ENCODE results near the gene DIDO1. TPM values are rescaled to one million over a fixed set of nuclear protein-coding genes. Genes with fewer than 3 reads are reported as not detected.
A peak's percentile ranks its signal among the peaks of the same experiment; 100 is the strongest.
"Not testable (repeated sequence)": the region's sequence is repeated elsewhere in the genome, so short reads cannot be mapped to it uniquely, and the experiment has no call there.

The DIDO1 gene
- total and polyA plus RNA-seq, 5 donors: 23.3 to 42.5 (median 39.0) TPM

- Histone ChIP-seq H3K9me3 (ENCODE audit: control insufficient read depth, low read length) (no peaks in the 10 kb centered on the region), H3K4me1 (ENCODE audit: control insufficient read depth, insufficient read depth, low read length) (peaks cover 8% of the 10 kb centered on the region), H3K27me3 (ENCODE audit: control insufficient read depth, insufficient read depth) (no peaks in the 10 kb centered on the region), H3K4me3 (ENCODE audit: low read length) (no peak overlapping the region), H3K27ac (ENCODE audit: low read length) (no peak overlapping the region)
- WGBS: 95% methylated on average over 37 of the region's 37 CpGs
- DNase-seq (peak in 1 of 3 donors; percentile 45), ATAC-seq (no peak)
- intact Hi-C loops (cut with DNase I): no loop called here
These were observed 46.0 kb downstream of the DIDO1 start for GRCh38 chr20:62880147-62880934.

GRCh38 chr20:62879275-62880146 lies 46.8 kb downstream of the DIDO1 start:
- Histone ChIP-seq H3K27me3 (ENCODE audit: control insufficient read depth, insufficient read depth) (no peaks in the 10 kb centered on the region), H3K4me1 (ENCODE audit: control insufficient read depth, insufficient read depth, low read length) (peaks cover 8% of the 10 kb centered on the region), H3K9me3 (ENCODE audit: control insufficient read depth, low read length) (no peaks in the 10 kb centered on the region), H3K27ac (ENCODE audit: low read length) (no peak overlapping the region), H3K4me3 (ENCODE audit: low read length) (no peak overlapping the region)
- ATAC-seq: no peak
- intact Hi-C loops (cut with DNase I): loop anchor here in 3 of 4 donors (5.0 to 10.0 kb wide), 2 partner anchors 128 to 135 kb away; partner anchors contain the start of gene BHLHE23 (in 2 of the 3)
- WGBS: 80% methylated on average over 80 of the region's 80 CpGs
- DNase-seq: peak in 1 of 3 donors; percentile 58

GRCh38 chr20:62878244-62879038 lies 47.9 kb downstream of the DIDO1 start:
- 87% methylated on average over 20 of the region's 20 CpGs for WGBS
- Histone ChIP-seq H3K4me1 (ENCODE audit: control insufficient read depth, insufficient read depth, low read length) (peaks cover 8% of the 10 kb centered on the region), H3K9me3 (ENCODE audit: control insufficient read depth, low read length) (no peaks in the 10 kb centered on the region), H3K27me3 (ENCODE audit: control insufficient read depth, insufficient read depth) (no peaks in the 10 kb centered on the region), H3K27ac (ENCODE audit: low read length) (no peak overlapping the region), H3K4me3 (ENCODE audit: low read length) (no peak overlapping the region)
- peak in 1 of 3 donors; percentile 25 for DNase-seq
- ATAC-seq: no peak
- intact Hi-C loops (cut with DNase I): loop anchor here in 3 of 4 donors (5.0 to 10.0 kb wide), 2 partner anchors 129 to 136 kb away; partner anchors contain the start of gene BHLHE23 (in 2 of the 3)

GRCh38 chr20:62876902-62877816 lies 49.1 kb downstream of the DIDO1 start:
- Histone ChIP-seq H3K4me1 (ENCODE audit: control insufficient read depth, insufficient read depth, low read length) (peaks cover 8% of the 10 kb centered on the region), H3K27ac (ENCODE audit: low read length) (peak overlapping the region; percentile 85), H3K27me3 (ENCODE audit: control insufficient read depth, insufficient read depth) (no peaks in the 10 kb centered on the region), H3K9me3 (ENCODE audit: control insufficient read depth, low read length) (no peaks in the 10 kb centered on the region), H3K4me3 (ENCODE audit: low read length) (no peak overlapping the region)
- WGBS: 37% methylated on average over 48 of the region's 48 CpGs
- DNase-seq (peak; percentile 93 to 97 (median 97)), ATAC-seq (peak; percentile 94)
- intact Hi-C loops (cut with DNase I): loop anchor here in 3 of 4 donors (5.0 to 10.0 kb wide), 2 partner anchors 130 to 138 kb away; partner anchors contain the start of gene BHLHE23 (in 2 of the 3)

GRCh38 chr20:62876501-62876901 lies 49.8 kb downstream of the DIDO1 start:
- Histone ChIP-seq H3K4me1 (ENCODE audit: control insufficient read depth, insufficient read depth, low read length) (peaks cover 8% of the 10 kb centered on the region), H3K27me3 (ENCODE audit: control insufficient read depth, insufficient read depth) (no peaks in the 10 kb centered on the region), H3K9me3 (ENCODE audit: control insufficient read depth, low read length) (no peaks in the 10 kb centered on the region), H3K4me3 (ENCODE audit: low read length) (no peak overlapping the region), H3K27ac (ENCODE audit: low read length) (peak overlapping the region; percentile 85)
- DNase-seq (no peak), ATAC-seq (peak; percentile 2 to 9)
- intact Hi-C loops (cut with DNase I): loop anchor here in 3 of 4 donors (5.0 to 10.0 kb wide), 2 partner anchors 131 to 138 kb away; partner anchors contain the start of gene BHLHE23 (in 2 of the 3)
- 55% methylated on average over 13 of the region's 13 CpGs for WGBS

- 31% methylated on average over 34 of the region's 34 CpGs for WGBS
These were observed 50.6 kb downstream of the DIDO1 start for GRCh38 chr20:62875419-62876361.

GRCh38 chr20:62874964-62875344 lies 51.4 kb downstream of the DIDO1 start:
- DNase-seq: peak in 1 of 3 donors; percentile 37
- Histone ChIP-seq H3K27me3 (ENCODE audit: control insufficient read depth, insufficient read depth) (no peaks in the 10 kb centered on the region), H3K9me3 (ENCODE audit: control insufficient read depth, low read length) (no peaks in the 10 kb centered on the region), H3K4me1 (ENCODE audit: control insufficient read depth, insufficient read depth, low read length) (peaks cover 8% of the 10 kb centered on the region), H3K27ac (ENCODE audit: low read length) (no peak overlapping the region), H3K4me3 (ENCODE audit: low read length) (no peak overlapping the region)
- intact Hi-C loops (cut with DNase I): loop anchor here (5.0 to 10.0 kb wide), 2 partner anchors 132 to 140 kb away; partner anchors contain the start of gene BHLHE23 (in 3 of the 4)
- WGBS: 85% methylated on average over 11 of the region's 14 CpGs
- ATAC-seq: no peak

More at GRCh38 chr20:62875419-62876361, 50.6 kb downstream of the DIDO1 start:
- intact Hi-C loops (cut with DNase I): loop anchor here in 3 of 4 donors (5.0 to 10.0 kb wide), 2 partner anchors 132 to 139 kb away; partner anchors contain the start of gene BHLHE23 (in 2 of the 3)
- no peaks in the 10 kb centered on the region for H3K9me3 ChIP-seq (ENCODE audit: control insufficient read depth, low read length)
- peaks cover 8% of the 10 kb centered on the region for H3K4me1 ChIP-seq (ENCODE audit: control insufficient read depth, insufficient read depth, low read length)
- H3K4me3 ChIP-seq (ENCODE audit: low read length): no peak overlapping the region
- ATAC-seq (peak; percentile 85 to 89), DNase-seq (peak; percentile 89 to 94 (median 92))
- H3K27ac ChIP-seq (ENCODE audit: low read length): peak overlapping the region; percentile 85
- H3K27me3 ChIP-seq (ENCODE audit: control insufficient read depth, insufficient read depth): no peaks in the 10 kb centered on the region

GRCh38 chr20:62873681-62874031 lies 52.6 kb downstream of the DIDO1 start:
- not testable (repeated sequence) for H3K27ac ChIP-seq (ENCODE audit: low read length); H3K9me3 ChIP-seq (ENCODE audit: control insufficient read depth, low read length); ATAC-seq; H3K4me1 ChIP-seq (ENCODE audit: control insufficient read depth, insufficient read depth, low read length); H3K27me3 ChIP-seq (ENCODE audit: control insufficient read depth, insufficient read depth); H3K4me3 ChIP-seq (ENCODE audit: low read length)
- DNase-seq: peak; percentile 80 to 92 (median 92)
- WGBS: 5% methylated on average over 15 of the region's 15 CpGs
- intact Hi-C loops (cut with DNase I): loop anchor here in 2 of 4 donors (5.0 to 10.0 kb wide), 2 partner anchors 134 to 141 kb away; partner anchors contain the start of gene BHLHE23 (in 1 of the 2)

Measured in right cardiac atrium (tissue), 5 donors.